ENCODE data around the gene JADE2.
"Not testable (repeated sequence)": the region's sequence is repeated elsewhere in the genome, so short reads cannot be mapped to it uniquely, and the experiment has no call there.

DNA sequence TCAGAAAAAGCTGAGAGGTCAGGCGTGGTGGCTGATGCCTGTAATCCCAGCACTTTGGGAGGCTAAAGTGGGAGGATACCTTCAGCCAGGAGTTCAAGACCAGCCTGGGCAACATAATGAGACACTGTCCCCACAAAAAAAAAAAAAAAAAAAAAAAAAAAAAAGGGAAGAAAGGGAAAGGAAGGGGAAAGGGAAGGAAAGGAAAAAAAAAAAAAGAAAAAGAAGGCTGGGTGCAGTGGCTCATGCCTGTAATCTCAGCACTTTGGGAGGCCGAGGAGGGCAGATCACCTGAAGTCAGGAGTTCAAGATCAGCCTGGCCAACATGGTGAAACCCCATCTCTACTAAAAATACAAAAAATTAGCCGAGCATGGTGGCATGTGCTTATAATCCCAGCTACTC, 74.3 kb downstream of the JADE2 start:
- not testable (repeated sequence) for TF ChIP-seq CEBPB (IDR thresholded peaks at IDR 0.05; ENCODE audit: low read depth, low read length); FOSL1 (IDR thresholded peaks at IDR 0.05; ENCODE audit: insufficient read depth, low read depth, low read length); EGR1 (IDR thresholded peaks at IDR 0.05; ENCODE audit: borderline replicate concordance, low read depth, low read length); EZH2 (IDR thresholded peaks at IDR 0.05; ENCODE audit: low read depth, low read length, severe bottlenecking)
- TF ChIP-seq, protein P1, sequence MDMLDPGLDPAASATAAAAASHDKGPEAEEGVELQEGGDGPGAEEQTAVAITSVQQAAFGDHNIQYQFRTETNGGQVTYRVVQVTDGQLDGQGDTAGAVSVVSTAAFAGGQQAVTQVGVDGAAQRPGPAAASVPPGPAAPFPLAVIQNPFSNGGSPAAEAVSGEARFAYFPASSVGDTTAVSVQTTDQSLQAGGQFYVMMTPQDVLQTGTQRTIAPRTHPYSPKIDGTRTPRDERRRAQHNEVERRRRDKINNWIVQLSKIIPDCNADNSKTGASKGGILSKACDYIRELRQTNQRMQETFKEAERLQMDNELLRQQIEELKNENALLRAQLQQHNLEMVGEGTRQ (IDR thresholded peaks at IDR 0.05; ENCODE audit: low read length): not testable (repeated sequence)

Data from H1 (cell line).